Heart right ventricle (tissue), 16 donors: ENCODE data around the gene KCTD1. TPM values are rescaled to one million over a fixed set of nuclear protein-coding genes. Genes with fewer than 3 reads are reported as not detected.

Experiments
- ATAC-seq, 8 donors: fragments of 200-7000 bp; cut with Tn5 transposase; one replicate each; pipeline ENCODE4 v1.9.1; 2020; ENCODE audit warnings: mild to moderate bottlenecking in 8 of 8, moderate library complexity in 8 of 8, moderate number of reproducible peaks in 1 of 8
- DNase-seq, 2 donors: peaks; one replicate each; pipeline ENCODE4 v3.0.0-alpha.2; 2020
- H3K27ac ChIP-seq, 10 donors: fragments of 200-600 bp; sonication (generic) in 2 of 10; one replicate each; pipeline versions ENCODE4 v1.5.0 to v1.8.0; 2020 to 2022; ENCODE audit warnings: mild to moderate bottlenecking in 3 of 10
- H3K27me3 ChIP-seq, 7 donors: fragments of 200-600 bp; one replicate each; pipeline ENCODE4 v1.8.0; 2021 to 2022; ENCODE audit warnings: mild to moderate bottlenecking in 2 of 7
- H3K36me3 ChIP-seq, 9 donors: fragments of 200-600 bp; sonication (generic) in 1 of 9; one replicate each; pipeline versions ENCODE4 v1.5.0 to v1.8.0; 2020 to 2022; ENCODE audit warnings: mild to moderate bottlenecking in 2 of 9
- H3K4me1 ChIP-seq, 9 donors: fragments of 200-600 bp; sonication (generic) in 1 of 9; one replicate each; pipeline versions ENCODE4 v1.5.0 to v1.8.0; 2020 to 2022; ENCODE audit warnings: mild to moderate bottlenecking in 4 of 9
- H3K4me3 ChIP-seq, 10 donors: fragments of 200-600 bp; sonication (generic) in 2 of 10; one replicate each; pipeline versions ENCODE4 v1.5.0 to v1.8.0; 2020 to 2022; ENCODE audit warnings: mild to moderate bottlenecking in 7 of 10, moderate library complexity in 2 of 10
- H3K9me3 ChIP-seq, 11 donors: fragments of 200-600 bp in 10 of 11; sonication (generic) in 2 of 11; one replicate each; pipeline versions ENCODE4 v1.5.0 to v1.8.0; 2013 to 2022; ENCODE audit warnings: mild to moderate bottlenecking in 2 of 11, control low read depth in 1 of 11, moderate library complexity in 1 of 11
- CTCF ChIP-seq, 9 donors: fragments of 200-600 bp; sonication (generic) in 2 of 9; IDR thresholded peaks; one replicate each; pipeline versions ENCODE4 v1.5.0 to v1.8.0; 2021 to 2022; ENCODE audit warnings: antibody characterized with exemption in 9 of 9, mild to moderate bottlenecking in 5 of 9, moderate library complexity in 1 of 9
- WGBS, 2 donors: extraction: QIAGEN DNeasy Blood & Tissue Kit; methylation state at CpG; one replicate each; pipeline ENCODE4 v1.1.7; 2013; ENCODE audit warnings: inconsistent platforms in 1 of 2; 5-methylcytosine and 5-hydroxymethylcytosine counted together
- intact Hi-C, 10 donors: fragments of 100-400 bp; cut with DNase I; formaldehyde crosslinking; loops; one replicate each; pipeline versions ENCODE4 v1.11.1 to v1.14.2; 2022
- polyA plus RNA-seq, 2 donors: library from polyadenylated mRNA; stranded (reverse); fragments of 200-250 nt; gene quantifications; one replicate each; pipeline ENCODE4 v1.2.3, GENCODE V29; 2013
- total RNA-seq, 10 donors: library from RNA; stranded (reverse); fragmentation: NEBNext Ultra II Directional in 3 of 10; extraction: Animal tissue kit (Norgen Biotek cat#: 25700) in 3 of 10; gene quantifications; one replicate each; pipeline versions ENCODE4 v1.2.1 to v1.2.4, GENCODE V29; 2021 to 2023
- donor health status: Arrhythmogenic right ventricular cardiomyopathy.
- donor health status: ischemic (EF 13 %, LVEDD 7.1; RV severe dilation, severe dysfunction).
- donor health status: healthy with polysubstance abuse.
- donor health status: DM: no; HTN: yes; CAD: no.
- donor health status: DM: no; HTN: no; CAD: no.
- donor health status: ischemic (EF 25% LVEDD 6.9; RV normal size, moderate dysfunction).
- donor health status: ischemic (EF 25% LVEDD 5.7; RV mildly dilated, moderate dysfunction).
- donor health status: healthy.
- donor health status: DM: yes; HTN: yes; CAD: no.
- donor health status: Ischemic cardiomyopathy.
- donor health status: ischemic (EF 35%, LVEDD 5.7; RV mildly dilated, moderate dysfunction).
- donor health status: nonischemic (EF 11% LVEDD 7.7; RV severe dilation, severe dysfunction).
- donor health status: DM: yes; HTN: yes; CAD: no.
- donor health status: PGD.
- donor health status: ischemic (EF 29% LVEDD 5.4; RV normal size, mild dysfunction).
- donor health status: nonischemic (EF 23%, LVEDD 6.1; RV moderate dilation, normal function).

Gene KCTD1
- total and polyA plus RNA-seq, 12 donors: 7.5 to 16.7 (median 10.7) TPM

- peaks cover 0 to 7% (median 0%) of the 10 kb centered on the region in 9 donors for H3K4me1 ChIP-seq
- H3K9me3 ChIP-seq: peaks cover 0 to 10% (median 0%) of the 10 kb centered on the region in 11 donors
- H3K27ac ChIP-seq: no peak overlapping the region
- DNase-seq: no peak
- H3K4me3 ChIP-seq: no peak overlapping the region
- no peaks in the 10 kb centered on the region for H3K36me3 ChIP-seq
- no peaks in the 10 kb centered on the region for H3K27me3 ChIP-seq
- whole genome bisulfite sequencing, 2 donors: 98 to 100% methylated on average over 2 of the region's 2 CpGs
- intact Hi-C loops: loop anchor here in 2 of 10 donors (10.0 kb wide), 3 partner anchors 82 to 158 kb away; no protein-coding TSS in a partner anchor
- ATAC-seq: no peak
- no peak for TF ChIP-seq CTCF (IDR thresholded peaks at IDR 0.05)
Measured at GRCh38 chr18:26562568-26562967, 14.2 kb upstream of the KCTD1 start.

GRCh38 chr18:26561769-26562168, 13.4 kb upstream of the KCTD1 start:
- DNase-seq (no peak), ATAC-seq (no peak)
- Histone ChIP-seq H3K36me3 (no peaks in the 10 kb centered on the region), H3K4me3 (no peak overlapping the region), H3K27ac (no peak overlapping the region), H3K4me1 (peaks cover 0 to 7% (median 0%) of the 10 kb centered on the region in 9 donors), H3K9me3 (peaks cover 0 to 10% (median 0%) of the 10 kb centered on the region in 11 donors), H3K27me3 (no peaks in the 10 kb centered on the region)
- 92% methylated on average over 5 of the region's 5 CpGs for WGBS, 2 donors
- intact Hi-C loops: loop anchor here in 2 of 10 donors (10.0 kb wide), 3 partner anchors 83 to 157 kb away; no protein-coding TSS in a partner anchor
- no peak for TF ChIP-seq CTCF (IDR thresholded peaks at IDR 0.05)

- DNase-seq (no peak), ATAC-seq (no peak)
- no peak overlapping the region for H3K4me3 ChIP-seq
- WGBS, 2 donors: 69 to 79% methylated on average over 3 of the region's 3 CpGs
- no peak for TF ChIP-seq CTCF (IDR thresholded peaks at IDR 0.05)
- peaks cover 0 to 1% (median 0%) of the 10 kb centered on the region in 9 donors for H3K4me1 ChIP-seq
- no peaks in the 10 kb centered on the region for H3K36me3 ChIP-seq
- no peaks in the 10 kb centered on the region for H3K9me3 ChIP-seq
- intact Hi-C loops: loop anchor here in 2 of 10 donors (10.0 kb wide), 2 partner anchors 78 to 92 kb away; no protein-coding TSS in a partner anchor
- H3K27me3 ChIP-seq: peaks cover 0 to 33% (median 10%) of the 10 kb centered on the region in 7 donors
- no peak overlapping the region for H3K27ac ChIP-seq
Measured at GRCh38 chr18:26556573-26556972, 8.2 kb upstream of the KCTD1 start.

- peaks cover 0 to 39% (median 15%) of the 10 kb centered on the region in 7 donors for H3K27me3 ChIP-seq
- H3K27ac ChIP-seq: no peak overlapping the region
- intact Hi-C loops: loop anchor here in 2 of 10 donors (10.0 kb wide), 2 partner anchors 79 to 91 kb away; no protein-coding TSS in a partner anchor
- H3K36me3 ChIP-seq: no peaks in the 10 kb centered on the region
- no peak overlapping the region for H3K4me3 ChIP-seq
- WGBS, 2 donors: 86 to 96% methylated on average over 4 of the region's 4 CpGs
- H3K4me1 ChIP-seq: peaks cover 0 to 7% (median 2%) of the 10 kb centered on the region in 9 donors
- ATAC-seq (no peak), DNase-seq (no peak)
- H3K9me3 ChIP-seq: no peaks in the 10 kb centered on the region
- TF ChIP-seq CTCF (IDR thresholded peaks at IDR 0.05): no peak
Measured at GRCh38 chr18:26555804-26556553, 7.6 kb upstream of the KCTD1 start.
